BJ (cell line): Measurements from ENCODE around the gene PRR15. TPM values are rescaled to one million over a fixed set of nuclear protein-coding genes. Genes with fewer than 3 reads are reported as not detected.

Experiments
- CTCF ChIA-PET: fragments of 350-600 bp; formaldehyde crosslinking; extraction: SDS; loops from one replicate; lab custom pipeline; 2021; ENCODE audit warnings: antibody characterized with exemption, inconsistent platforms; lab: Yijun Ruan, JAX
- POLR2A ChIA-PET: fragments of 300-600 bp; sonication (Branson Sonifier 250); formaldehyde crosslinking; extraction: SDS; loops from one replicate; lab custom pipeline; 2021; ENCODE audit warnings: antibody characterized with exemption; lab: Charles Lee
- DNase-seq: peaks from one replicate; pipeline ENCODE4 v3.0.0-alpha.2; 2011; ENCODE audit warnings: low read depth
- H3K27me3 ChIP-seq: 2 replicates; pipeline ENCODE4 v1.6.0; 2011; ENCODE audit warnings: low read length; ENCODE audit not compliant: control insufficient read depth, insufficient read depth
- H3K36me3 ChIP-seq: 2 replicates; pipeline ENCODE4 v1.5.1; 2011; ENCODE audit warnings: low read length; ENCODE audit not compliant: control insufficient read depth, insufficient read depth
- H3K4me3 ChIP-seq: 2 replicates; pipeline ENCODE4 v1.5.1; 2011; ENCODE audit warnings: low read depth, mild to moderate bottlenecking, control low read depth, low read length
- polyA plus RNA-seq: library from polyadenylated mRNA; depleted of rRNA; stranded (reverse); fragments of >200 nt; gene quantifications from 2 replicates; pipeline ENCODE4 v1.2.3, GENCODE V29; 2011
- TF ChIP-seq, protein P1 (sequence below): IDR thresholded peaks from 2 replicates; pipeline ENCODE4 v1.5.1; 2011; ENCODE audit warnings: low read depth, mild to moderate bottlenecking, control low read depth, inconsistent platforms, low read length, moderate library complexity; ENCODE audit not compliant: insufficient read depth

The PRR15 gene
- polyA plus RNA-seq, 1 experiment: 0.63 TPM

DNA sequence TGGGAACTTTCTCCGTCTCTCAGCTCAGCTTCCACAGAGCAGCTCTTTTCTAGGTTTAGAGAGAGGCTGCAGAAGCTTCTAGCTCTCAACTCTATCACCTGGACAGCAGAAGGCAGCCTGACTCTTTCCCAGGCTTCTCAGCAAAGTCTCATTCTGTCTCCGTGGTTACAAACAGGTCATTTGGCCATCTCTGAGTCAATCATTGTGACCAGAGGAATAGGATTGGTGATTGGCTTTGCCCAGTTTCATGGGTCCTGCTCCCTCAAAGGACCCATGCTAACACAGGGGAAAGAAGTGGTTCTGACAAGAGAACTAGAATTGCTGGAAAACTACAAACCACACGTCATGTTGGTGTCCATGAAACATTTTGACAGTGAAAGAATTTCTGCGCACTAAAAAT, 43.6 kb downstream of the PRR15 start:
- no peak for DNase-seq
- POLR2A ChIA-PET: no interaction called here
- TF ChIP-seq, protein P1, sequence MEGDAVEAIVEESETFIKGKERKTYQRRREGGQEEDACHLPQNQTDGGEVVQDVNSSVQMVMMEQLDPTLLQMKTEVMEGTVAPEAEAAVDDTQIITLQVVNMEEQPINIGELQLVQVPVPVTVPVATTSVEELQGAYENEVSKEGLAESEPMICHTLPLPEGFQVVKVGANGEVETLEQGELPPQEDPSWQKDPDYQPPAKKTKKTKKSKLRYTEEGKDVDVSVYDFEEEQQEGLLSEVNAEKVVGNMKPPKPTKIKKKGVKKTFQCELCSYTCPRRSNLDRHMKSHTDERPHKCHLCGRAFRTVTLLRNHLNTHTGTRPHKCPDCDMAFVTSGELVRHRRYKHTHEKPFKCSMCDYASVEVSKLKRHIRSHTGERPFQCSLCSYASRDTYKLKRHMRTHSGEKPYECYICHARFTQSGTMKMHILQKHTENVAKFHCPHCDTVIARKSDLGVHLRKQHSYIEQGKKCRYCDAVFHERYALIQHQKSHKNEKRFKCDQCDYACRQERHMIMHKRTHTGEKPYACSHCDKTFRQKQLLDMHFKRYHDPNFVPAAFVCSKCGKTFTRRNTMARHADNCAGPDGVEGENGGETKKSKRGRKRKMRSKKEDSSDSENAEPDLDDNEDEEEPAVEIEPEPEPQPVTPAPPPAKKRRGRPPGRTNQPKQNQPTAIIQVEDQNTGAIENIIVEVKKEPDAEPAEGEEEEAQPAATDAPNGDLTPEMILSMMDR: no peak

DNA sequence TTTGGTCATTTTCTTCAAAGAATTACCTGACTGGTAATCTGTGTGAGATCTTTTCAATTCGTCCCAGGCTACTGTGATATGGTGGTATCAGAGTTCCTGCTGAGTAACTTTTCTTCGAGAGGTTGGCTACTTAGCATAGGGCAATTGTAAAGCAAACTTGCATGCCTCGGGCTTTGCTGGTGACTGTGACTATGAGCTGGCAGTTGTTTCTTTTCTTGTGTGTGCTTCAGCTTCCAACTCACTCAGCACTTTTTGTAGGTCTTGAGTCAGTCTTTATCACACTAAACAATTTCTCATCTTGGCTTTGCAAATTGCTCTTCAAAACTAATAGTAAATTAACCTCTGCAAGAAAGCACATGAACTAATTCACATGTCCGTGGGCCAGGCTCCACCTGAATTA, 44.3 kb downstream of the PRR15 start:
- H3K36me3 ChIP-seq: no peaks in the 10 kb centered on the region; the same call in 1 of the 2 replicates
- peak; percentile 58 for DNase-seq
- H3K27me3 ChIP-seq: no peaks in the 10 kb centered on the region
- TF ChIP-seq, protein P1: no peak
- ChIA-PET CTCF (interaction anchor here (0.9 kb wide), 1 partner anchor 11 kb away, joined by 4 read pairs; no protein-coding TSS in a partner anchor), POLR2A (no interaction called here)
- no peak overlapping the region for H3K4me3 ChIP-seq

More for the DNA sequence above, 43.6 kb downstream of the PRR15 start:
- Histone ChIP-seq H3K27me3 (no peaks in the 10 kb centered on the region), H3K36me3 (no peaks in the 10 kb centered on the region; the same call in 1 of the 2 replicates), H3K4me3 (no peak overlapping the region)
- CTCF ChIA-PET: interaction anchor here (1.1 to 2.2 kb wide), 2 partner anchors 13 to 18 kb away, joined by 3 to 8 read pairs; no protein-coding TSS in a partner anchor

DNA sequence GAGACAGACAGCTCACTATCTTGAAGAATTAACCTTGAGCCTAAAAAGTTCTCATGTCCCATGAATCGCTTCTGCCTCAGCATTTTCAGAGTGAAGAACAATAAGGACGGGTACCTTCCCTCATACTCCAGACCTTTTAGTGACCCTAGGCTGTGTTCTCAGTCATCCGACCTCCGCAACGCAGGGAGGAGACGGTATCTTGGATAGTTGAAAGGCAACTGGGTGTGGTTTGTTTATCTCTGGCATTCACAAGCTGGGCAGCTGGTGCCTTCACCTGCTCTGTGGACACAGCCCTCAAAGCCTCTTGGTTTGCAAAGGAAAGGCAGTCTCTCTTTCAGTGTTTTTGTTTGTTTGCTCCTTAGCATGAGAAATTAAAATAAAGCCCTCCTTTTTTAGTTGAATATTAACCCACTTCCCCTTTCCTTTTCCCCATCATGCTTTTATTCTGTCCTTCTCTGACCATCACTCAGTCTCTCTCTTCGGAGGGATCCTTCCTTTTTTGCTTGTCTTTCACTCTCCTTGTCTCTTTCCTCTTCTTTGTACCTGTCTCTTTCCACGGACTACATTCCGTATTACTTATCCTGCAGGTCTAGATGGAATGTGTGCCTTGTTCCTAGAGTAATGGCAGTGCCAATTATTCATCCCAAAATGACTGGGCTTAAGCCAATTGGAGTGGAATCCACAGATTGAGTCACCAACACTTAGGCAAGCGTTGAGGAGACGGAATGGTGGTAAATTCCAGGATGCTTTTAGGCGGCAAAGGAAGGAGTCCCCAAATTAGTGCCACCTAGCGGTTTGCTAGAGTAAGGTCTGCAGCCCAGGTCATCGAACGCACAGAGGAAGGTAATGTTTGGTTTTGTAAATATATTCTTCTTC, 45.8 kb downstream of the PRR15 start:
- Histone ChIP-seq H3K4me3 (no peak overlapping the region), H3K36me3 (no peaks in the 10 kb centered on the region; the same call in 1 of the 2 replicates), H3K27me3 (no peaks in the 10 kb centered on the region)
- CTCF ChIA-PET: interaction anchor here (0.7 to 1.1 kb wide), 3 partner anchors 22 to 682 kb away, joined by 3 read pairs; no protein-coding TSS in a partner anchor
- TF ChIP-seq, protein P1: peak; percentile 52
- POLR2A ChIA-PET: no interaction called here
- no peak for DNase-seq

DNA sequence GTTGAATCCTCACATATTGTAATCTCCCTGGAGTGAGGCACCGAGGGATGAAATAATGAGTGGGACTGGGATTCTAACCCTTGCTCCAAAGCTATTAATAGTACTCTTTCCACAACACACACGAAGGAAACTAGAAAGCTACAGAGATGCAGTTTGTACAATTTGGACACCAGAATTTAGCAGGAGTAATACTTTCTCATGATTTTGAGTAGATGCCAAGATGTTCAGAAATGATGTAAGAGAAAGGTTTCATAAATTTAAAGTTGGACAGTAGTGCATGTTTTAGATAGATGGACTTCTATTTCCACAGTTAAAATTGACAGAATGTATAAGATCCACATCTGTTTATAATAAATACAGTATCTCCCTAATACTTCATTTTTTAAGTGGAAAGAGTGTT, 46.5 kb downstream of the PRR15 start:
- ChIA-PET POLR2A (no interaction called here), CTCF (interaction anchor here (0.6 to 1.1 kb wide), 6 partner anchors 56 to 1764 kb away, joined by 3 read pairs; no protein-coding TSS in a partner anchor)
- Histone ChIP-seq H3K36me3 (no peaks in the 10 kb centered on the region; the same call in 1 of the 2 replicates), H3K27me3 (no peaks in the 10 kb centered on the region), H3K4me3 (no peak overlapping the region)
- TF ChIP-seq, protein P1: no peak
- no peak for DNase-seq

DNA sequence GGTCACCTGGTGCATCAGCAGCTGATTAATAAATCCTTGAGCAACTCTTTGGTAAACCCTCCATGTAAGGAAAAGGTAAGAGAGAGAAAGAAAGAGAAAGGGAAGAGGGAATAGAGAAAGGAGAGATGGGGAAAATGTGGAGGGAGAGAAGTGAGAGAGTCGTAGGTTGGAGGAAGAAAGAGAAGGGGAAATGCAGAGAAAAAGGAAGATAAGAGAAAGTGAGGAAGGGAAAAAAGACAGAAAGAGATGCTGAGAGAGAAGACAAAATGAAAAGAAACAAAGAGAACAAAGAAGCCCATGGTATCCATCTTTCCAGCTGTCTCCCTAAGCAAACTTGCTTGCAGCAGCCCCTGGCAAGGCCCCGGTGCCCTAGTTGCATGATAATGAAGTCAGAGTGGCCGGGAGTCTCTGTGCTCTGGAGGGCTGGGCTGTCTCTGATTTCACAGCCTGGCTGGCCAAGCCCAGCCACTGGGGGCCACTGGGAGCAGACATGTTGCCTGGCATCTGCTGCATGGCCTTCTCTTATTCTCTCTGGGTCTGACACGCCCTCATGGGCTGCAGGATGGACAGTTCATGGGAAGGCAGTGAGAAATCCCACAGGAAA, 48.4 kb downstream of the PRR15 start:
- ChIA-PET POLR2A (no interaction called here), CTCF (interaction anchor here (0.6 kb wide), 1 partner anchor 20 kb away, joined by 3 read pairs; no protein-coding TSS in a partner anchor)
- TF ChIP-seq, protein P1: no peak
- no peak overlapping the region for H3K4me3 ChIP-seq
- H3K36me3 ChIP-seq: no peaks in the 10 kb centered on the region
- DNase-seq: no peak
- no peaks in the 10 kb centered on the region for H3K27me3 ChIP-seq
